Right lobe of liver (tissue), 4 donors: ENCODE measurements around the gene NTMT2.

Source experiments
- POLR2A ChIP-seq: fragments of 450-650 bp; IDR thresholded peaks from one replicate; pipeline ENCODE4 v1.6.1; 2017; ENCODE audit warnings: antibody characterized with exemption, mild to moderate bottlenecking
- TF ChIP-seq, protein P1 (sequence below), 4 donors: fragments of 200-600 bp in 3 of 4; fragments of 450-650 bp in 1 of 4; IDR thresholded peaks; one replicate each; pipeline versions ENCODE4 v1.5.1 to v1.8.0; 2016 to 2022; ENCODE audit warnings: antibody characterized with exemption in 4 of 4, mild to moderate bottlenecking in 2 of 4
- donor health status: DM: no; HTN: no; CAD: no.
- donor health status: DM: no; HTN: no; CAD: no.
- donor health status: DM: no; HTN: yes; CAD: no.

GRCh38 chr1:170145770-170146676, at the start of gene NTMT2:
- TF ChIP-seq, protein P1, sequence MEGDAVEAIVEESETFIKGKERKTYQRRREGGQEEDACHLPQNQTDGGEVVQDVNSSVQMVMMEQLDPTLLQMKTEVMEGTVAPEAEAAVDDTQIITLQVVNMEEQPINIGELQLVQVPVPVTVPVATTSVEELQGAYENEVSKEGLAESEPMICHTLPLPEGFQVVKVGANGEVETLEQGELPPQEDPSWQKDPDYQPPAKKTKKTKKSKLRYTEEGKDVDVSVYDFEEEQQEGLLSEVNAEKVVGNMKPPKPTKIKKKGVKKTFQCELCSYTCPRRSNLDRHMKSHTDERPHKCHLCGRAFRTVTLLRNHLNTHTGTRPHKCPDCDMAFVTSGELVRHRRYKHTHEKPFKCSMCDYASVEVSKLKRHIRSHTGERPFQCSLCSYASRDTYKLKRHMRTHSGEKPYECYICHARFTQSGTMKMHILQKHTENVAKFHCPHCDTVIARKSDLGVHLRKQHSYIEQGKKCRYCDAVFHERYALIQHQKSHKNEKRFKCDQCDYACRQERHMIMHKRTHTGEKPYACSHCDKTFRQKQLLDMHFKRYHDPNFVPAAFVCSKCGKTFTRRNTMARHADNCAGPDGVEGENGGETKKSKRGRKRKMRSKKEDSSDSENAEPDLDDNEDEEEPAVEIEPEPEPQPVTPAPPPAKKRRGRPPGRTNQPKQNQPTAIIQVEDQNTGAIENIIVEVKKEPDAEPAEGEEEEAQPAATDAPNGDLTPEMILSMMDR (IDR thresholded peaks at IDR 0.05) = no peak
- TF ChIP-seq POLR2A = no peak
